ENCODE measurements around the gene LPP. TPM values are rescaled to one million over a fixed set of nuclear protein-coding genes. Genes with fewer than 3 reads are reported as not detected.

Gene LPP
- total and polyA plus RNA-seq, 10 of the 15 experiments (the other 5 are each of a cell fraction or from before 2014, with no cell fraction given) = under 0.01 to 0.62 (median 0.03) TPM

GRCh38 chr3:188539631-188540194 is 385.8 kb downstream of the LPP start:
- ChIA-PET RAD21 (ENCODE audit: unreplicated experiment) (no interaction called here), CTCF (no interaction called here), SMC1A (ENCODE audit: uncharacterized antibody, unreplicated experiment) (interaction anchor here (0.8 kb wide), 1 partner anchor 800 kb away, joined by 3 read pairs; no protein-coding TSS in a partner anchor), POLR2A (no interaction called here)
- Histone ChIP-seq H3K4me2 (ENCODE audit: control insufficient read depth, insufficient read depth) (no peak overlapping the region), H3K4me3 (no peak overlapping the region), H3K9ac (ENCODE audit: control insufficient read depth, insufficient read depth, low read length) (no peak overlapping the region), H4K20me1 (ENCODE audit: control insufficient read depth, insufficient read depth) (no peaks in the 10 kb centered on the region), H3K27me3 (replicated peaks in 1 of 2; ENCODE audit: control insufficient read depth in 2 of 2, insufficient read depth in 2 of 2, low read length in 1 of 2) (no peaks in the 10 kb centered on the region), H3K9me3 (replicated peaks; ENCODE audit: control insufficient read depth, insufficient read depth, low read length) (no peaks in the 10 kb centered on the region), H3K4me1 (ENCODE audit: control insufficient read depth, insufficient read depth, low read length) (no peaks in the 10 kb centered on the region), H2AFZ (ENCODE audit: control insufficient read depth, low read depth, low read length) (no peak overlapping the region), H3K36me3 (ENCODE audit: control insufficient read depth in 2 of 2, insufficient read depth in 2 of 2, low read length in 1 of 2) (no peaks in the 10 kb centered on the region), H3K27ac (ENCODE audit: control insufficient read depth, insufficient read depth) (no peak overlapping the region), H3K79me2 (ENCODE audit: control insufficient read depth, insufficient read depth, low read length) (no peaks in the 10 kb centered on the region)
- no peak for DNase-seq (ENCODE audit: low read depth, low spot score)
- in situ Hi-C loops (cut with MboI) (no loop called here), intact Hi-C loops (cut with micrococcal nuclease; ENCODE audit: unreplicated experiment) (no loop called here)
- FAIRE-seq = no peak
- no TSS peak for BruUV-seq (replicated peaks)
- TF ChIP-seq BHLHE40 (IDR thresholded peaks at IDR 0.05; ENCODE audit: borderline replicate concordance in 1 of 2, low read depth in 2 of 2, low read length in 1 of 2) (no peak), SKIL (IDR thresholded peaks at IDR 0.05; ENCODE audit: low read depth, poor library complexity, severe bottlenecking) (no peak), GABPA (IDR thresholded peaks at IDR 0.05; ENCODE audit: low read depth) (no peak), E4F1 (IDR thresholded peaks at IDR 0.05; ENCODE audit: borderline replicate concordance, partially characterized antibody) (no peak), STAT1 (conservative IDR thresholded peaks at IDR 0.05) (no peak), ESRRA (IDR thresholded peaks at IDR 0.05; ENCODE audit: low read length) (no peak), YY1 (IDR thresholded peaks at IDR 0.05; ENCODE audit: low read depth, low read length) (no peak)
- no peak for ATAC-seq

Measured in GM12878 (cell line).